Measurements from ENCODE around the gene IP6K2.
"Not testable (repeated sequence)": the region's sequence is repeated elsewhere in the genome, so short reads cannot be mapped to it uniquely, and the experiment has no call there.

IP6K2 gene

GRCh38 chr3:48716982-48717746, at the start of gene IP6K2:
IP6K2 (minus strand) TSS chr3:48717221; CDS start chr3:48695291, 21,930 bp downstream.
- FAIRE-seq = no peak

GRCh38 chr3:48765376-48765775, 48.4 kb upstream of the IP6K2 start:
- no peak for FAIRE-seq

GRCh38 chr3:48762816-48763215, 45.8 kb upstream of the IP6K2 start:
- FAIRE-seq = no peak

GRCh38 chr3:48759991-48760540, 43.0 kb upstream of the IP6K2 start:
- not testable (repeated sequence) for FAIRE-seq

- FAIRE-seq = not testable (repeated sequence)
Measured at GRCh38 chr3:48759531-48759930, 42.5 kb upstream of the IP6K2 start.

GRCh38 chr3:48759071-48759470, 42.0 kb upstream of the IP6K2 start:
- FAIRE-seq = no peak

GRCh38 chr3:48756640-48757039, 39.6 kb upstream of the IP6K2 start:
- FAIRE-seq = no peak

- no peak for FAIRE-seq
Measured at GRCh38 chr3:48750856-48751255, 33.8 kb upstream of the IP6K2 start.

- FAIRE-seq = no peak
Measured at GRCh38 chr3:48748754-48749153, 31.7 kb upstream of the IP6K2 start.

GRCh38 chr3:48747706-48748105, 30.7 kb upstream of the IP6K2 start:
- no peak for FAIRE-seq

GRCh38 chr3:48747015-48747615, 30.1 kb upstream of the IP6K2 start:
- FAIRE-seq = no peak

- FAIRE-seq = no peak
Measured at GRCh38 chr3:48743773-48744172, 26.8 kb upstream of the IP6K2 start.

- FAIRE-seq = not testable (repeated sequence)
Measured at GRCh38 chr3:48741226-48741625, 24.2 kb upstream of the IP6K2 start.

GRCh38 chr3:48739955-48740823, 23.2 kb upstream of the IP6K2 start:
- no peak for FAIRE-seq

- no peak for FAIRE-seq
Measured at GRCh38 chr3:48739617-48739954, 22.6 kb upstream of the IP6K2 start.

- FAIRE-seq = no peak
Measured at GRCh38 chr3:48738926-48739616, 22.1 kb upstream of the IP6K2 start.

GRCh38 chr3:48738144-48738536, 21.1 kb upstream of the IP6K2 start:
- FAIRE-seq = no peak

GRCh38 chr3:48735075-48735767, 18.2 kb upstream of the IP6K2 start:
- FAIRE-seq = not testable (repeated sequence)

- FAIRE-seq = not testable (repeated sequence)
Measured at GRCh38 chr3:48734541-48734940, 17.5 kb upstream of the IP6K2 start.

GRCh38 chr3:48733752-48734518, 16.9 kb upstream of the IP6K2 start:
- not testable (repeated sequence) for FAIRE-seq

- FAIRE-seq = no peak
Measured at GRCh38 chr3:48727511-48727910, 10.5 kb upstream of the IP6K2 start.

Data from colon (tissue), 2 donors.